Stimulated activated naive CD8-positive, alpha-beta T cell treated with anti-CD3 and anti-CD28 coated beads, Interleukin-15, Interleukin-2, amounts not matched to agents 100 ng/mL and 50 ng/mL, for 24 hours (primary cell): Measurements from ENCODE around the gene ANP32A.
"Not testable (repeated sequence)": the region's sequence is repeated elsewhere in the genome, so short reads cannot be mapped to it uniquely, and the experiment has no call there.

Source experiments
- H3K27ac Mint-ChIP-seq: one replicate; pipeline ENCODE4 v1.8.0; 2021; ENCODE audit warnings: mild to moderate bottlenecking, mixed read lengths
- H3K27me3 Mint-ChIP-seq: one replicate; pipeline ENCODE4 v1.8.0; 2021; ENCODE audit warnings: mixed read lengths
- H3K36me3 Mint-ChIP-seq: one replicate; pipeline ENCODE4 v1.8.0; 2021; ENCODE audit warnings: low read depth, mixed read lengths
- H3K4me1 Mint-ChIP-seq: one replicate; pipeline ENCODE4 v1.8.0; 2021; ENCODE audit warnings: low read depth, mixed read lengths
- H3K4me3 Mint-ChIP-seq: one replicate; pipeline ENCODE4 v1.8.0; 2021; ENCODE audit warnings: mild to moderate bottlenecking, mixed read lengths
- H3K9me3 Mint-ChIP-seq: one replicate; pipeline ENCODE4 v1.8.0; 2021; ENCODE audit warnings: mixed read lengths

Gene ANP32A

DNA sequence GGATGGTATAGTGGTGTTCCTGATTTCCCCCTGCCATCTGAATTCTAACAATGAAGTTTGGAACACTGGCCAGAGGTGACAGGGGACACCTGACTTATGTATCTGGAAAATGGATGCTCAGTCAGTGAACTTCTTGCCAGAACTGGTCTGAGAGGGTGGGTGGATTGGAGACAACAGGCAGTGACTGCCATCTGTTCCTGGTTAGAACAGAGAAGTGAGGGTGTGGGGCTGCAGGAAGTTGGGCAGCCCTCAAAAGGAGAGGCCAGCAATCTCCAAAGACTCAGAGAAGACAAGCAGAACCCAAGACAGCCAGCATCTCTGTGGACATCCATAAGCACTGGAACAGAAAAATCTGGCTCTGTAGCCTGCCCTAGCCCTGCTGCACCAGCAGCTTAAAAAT is 50.5 kb downstream of the ANP32A start:
- no peaks in the 10 kb centered on the region for H3K9me3 Mint-ChIP-seq
- H3K4me1 Mint-ChIP-seq = no peaks in the 10 kb centered on the region
- no peaks in the 10 kb centered on the region for H3K36me3 Mint-ChIP-seq
- no peak overlapping the region for H3K4me3 Mint-ChIP-seq
- no peak overlapping the region for H3K27ac Mint-ChIP-seq
- no peaks in the 10 kb centered on the region for H3K27me3 Mint-ChIP-seq

DNA sequence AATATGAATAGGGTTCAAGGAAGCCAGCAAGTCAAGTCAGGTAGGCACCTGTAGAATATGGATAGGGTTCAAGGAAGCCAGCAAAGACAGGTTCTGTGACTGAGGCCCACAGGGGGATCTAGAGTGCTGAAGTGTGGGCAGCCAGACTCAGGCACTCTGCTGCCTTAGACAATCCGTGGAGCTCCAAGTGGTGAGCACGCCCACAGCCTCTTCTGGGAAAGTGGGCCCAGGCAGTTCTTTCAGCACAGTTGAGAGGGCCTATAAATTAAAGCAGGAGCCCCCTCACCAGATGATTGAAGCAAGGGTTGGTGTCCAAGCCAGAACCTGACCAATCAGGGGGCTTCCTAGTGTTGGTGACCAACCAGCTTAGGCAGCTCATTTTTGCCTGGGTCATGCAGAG is 51.0 kb downstream of the ANP32A start:
- Mint-ChIP-seq H3K27ac (no peak overlapping the region), H3K4me3 (no peak overlapping the region), H3K4me1 (no peaks in the 10 kb centered on the region), H3K9me3 (no peaks in the 10 kb centered on the region), H3K27me3 (no peaks in the 10 kb centered on the region), H3K36me3 (no peaks in the 10 kb centered on the region)

DNA sequence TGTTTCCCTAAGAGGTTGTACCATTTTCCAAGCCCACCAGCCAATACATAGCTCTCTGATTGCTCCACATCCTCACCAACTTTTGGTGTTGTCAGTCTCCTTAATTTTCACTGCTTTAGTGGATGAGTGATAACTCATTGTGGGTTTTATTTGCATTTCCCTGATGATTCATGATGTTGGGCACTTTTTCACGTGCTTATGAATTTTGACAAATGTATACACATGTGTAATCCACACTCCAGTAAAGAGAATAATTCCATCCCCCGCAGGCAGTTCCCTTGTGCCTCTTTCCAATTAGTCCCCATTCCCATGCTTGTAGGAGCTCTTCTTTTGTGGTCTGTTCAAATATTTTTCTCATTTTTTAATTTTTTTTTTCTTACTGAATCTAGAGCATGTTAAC is 52.4 kb downstream of the ANP32A start:
- Mint-ChIP-seq H3K27ac (no peak overlapping the region), H3K9me3 (no peaks in the 10 kb centered on the region), H3K36me3 (no peaks in the 10 kb centered on the region), H3K4me1 (no peaks in the 10 kb centered on the region), H3K4me3 (no peak overlapping the region), H3K27me3 (peaks cover 4% of the 10 kb centered on the region)

DNA sequence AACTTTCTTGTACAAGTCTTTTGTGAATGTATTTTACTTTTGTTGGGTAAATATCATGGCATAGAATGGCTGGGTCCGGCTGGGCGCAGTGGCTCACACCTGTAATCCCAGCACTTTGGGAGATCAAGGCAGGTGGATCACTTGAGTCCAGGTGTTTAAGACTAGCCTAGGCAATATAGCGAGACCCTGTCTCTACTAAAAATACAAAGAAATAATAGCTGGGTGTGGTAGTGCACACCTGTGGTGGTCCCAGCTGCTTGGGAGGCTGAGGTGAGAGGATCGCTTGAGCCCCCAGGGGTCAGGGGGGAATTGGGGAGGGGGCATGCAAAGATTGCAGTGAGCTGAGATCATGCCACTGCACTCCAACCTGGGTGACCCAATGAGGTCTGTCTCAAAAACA is 52.9 kb downstream of the ANP32A start:
- Mint-ChIP-seq H3K27ac (no peak overlapping the region), H3K4me3 (no peak overlapping the region), H3K4me1 (no peaks in the 10 kb centered on the region), H3K36me3 (no peaks in the 10 kb centered on the region), H3K27me3 (peaks cover 4% of the 10 kb centered on the region), H3K9me3 (no peaks in the 10 kb centered on the region)

DNA sequence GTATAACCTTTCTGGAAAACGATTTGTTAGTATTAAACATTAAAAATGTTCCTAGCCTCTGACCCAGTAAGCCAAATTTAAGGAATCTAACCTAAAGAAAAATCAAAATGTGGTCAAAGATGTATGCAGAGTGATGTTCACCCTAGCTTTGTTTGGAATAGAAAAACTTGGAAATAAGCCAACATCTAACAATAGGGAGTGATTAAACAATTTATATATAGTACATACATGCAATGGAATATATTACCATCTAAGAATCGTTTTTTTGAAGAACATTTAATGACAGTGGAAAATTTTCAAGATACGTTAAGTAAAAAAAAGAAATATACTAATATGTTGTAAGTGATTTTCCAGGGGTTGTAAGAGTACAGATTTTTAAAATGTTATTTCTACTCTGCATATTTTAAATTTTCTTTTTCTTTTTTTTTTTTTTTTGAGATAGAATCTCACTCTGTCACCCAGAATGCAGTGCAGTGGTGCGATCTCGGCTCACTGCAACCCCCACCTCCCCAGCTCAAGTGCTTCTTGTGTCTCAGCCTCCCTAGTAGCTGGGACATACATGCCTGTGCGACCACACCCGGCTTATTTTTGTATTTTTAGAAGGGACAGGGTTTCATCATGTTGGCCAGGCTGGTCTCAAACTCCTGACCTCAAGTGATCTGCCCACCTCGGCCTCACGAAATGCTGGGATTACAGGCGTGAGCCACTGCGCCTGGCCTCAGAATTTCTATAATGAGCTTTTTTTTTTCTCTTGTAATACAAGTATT is 54.9 kb downstream of the ANP32A start:
- Mint-ChIP-seq H3K4me1 (no peaks in the 10 kb centered on the region), H3K36me3 (no peaks in the 10 kb centered on the region), H3K9me3 (no peaks in the 10 kb centered on the region), H3K27ac (no peak overlapping the region), H3K27me3 (peaks cover 10% of the 10 kb centered on the region), H3K4me3 (no peak overlapping the region)

DNA sequence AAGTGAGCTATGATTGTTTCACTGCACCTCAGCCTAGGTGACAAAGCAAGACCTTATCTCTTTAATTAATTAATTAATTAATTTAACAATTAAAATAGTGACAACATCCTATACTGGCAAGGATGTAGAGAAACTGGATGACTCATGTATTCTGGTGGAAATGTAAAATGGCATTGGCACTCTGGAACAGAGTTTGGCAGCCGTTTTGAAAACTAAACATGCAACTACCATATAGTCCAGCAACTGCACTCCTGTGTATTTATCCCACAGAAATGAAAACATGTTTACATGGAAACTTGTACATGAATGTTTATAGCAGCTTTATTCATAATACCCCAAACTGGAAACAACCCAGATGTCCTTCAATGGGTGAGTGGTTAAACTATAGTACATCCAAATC is 56.6 kb downstream of the ANP32A start:
- peaks cover 13% of the 10 kb centered on the region for H3K27me3 Mint-ChIP-seq
- no peaks in the 10 kb centered on the region for H3K9me3 Mint-ChIP-seq
- H3K36me3 Mint-ChIP-seq = no peaks in the 10 kb centered on the region
- H3K27ac Mint-ChIP-seq = no peak overlapping the region
- H3K4me1 Mint-ChIP-seq = no peaks in the 10 kb centered on the region
- no peak overlapping the region for H3K4me3 Mint-ChIP-seq

DNA sequence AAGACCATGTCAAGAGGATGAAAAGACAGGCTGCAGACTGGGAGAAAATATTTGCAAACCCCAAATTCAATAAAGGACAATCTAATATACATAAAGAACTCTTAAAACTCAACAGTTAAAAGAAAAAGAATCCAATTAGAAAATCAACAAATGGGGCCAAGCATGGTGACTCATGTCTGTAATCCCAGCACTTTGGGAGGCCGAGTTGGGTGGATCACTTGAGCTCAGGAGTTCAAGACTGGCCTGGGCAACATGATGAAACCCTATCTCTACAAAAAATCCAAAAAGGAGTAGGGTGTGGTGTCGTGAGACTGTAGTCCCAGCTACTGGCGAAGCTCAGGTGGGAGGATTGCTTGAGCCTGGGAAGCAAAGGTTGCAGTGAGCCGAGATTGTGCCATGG is 57.6 kb downstream of the ANP32A start:
- no peak overlapping the region for H3K4me3 Mint-ChIP-seq
- peaks cover 17% of the 10 kb centered on the region for H3K27me3 Mint-ChIP-seq
- no peaks in the 10 kb centered on the region for H3K36me3 Mint-ChIP-seq
- no peaks in the 10 kb centered on the region for H3K4me1 Mint-ChIP-seq
- no peaks in the 10 kb centered on the region for H3K9me3 Mint-ChIP-seq
- H3K27ac Mint-ChIP-seq = no peak overlapping the region

DNA sequence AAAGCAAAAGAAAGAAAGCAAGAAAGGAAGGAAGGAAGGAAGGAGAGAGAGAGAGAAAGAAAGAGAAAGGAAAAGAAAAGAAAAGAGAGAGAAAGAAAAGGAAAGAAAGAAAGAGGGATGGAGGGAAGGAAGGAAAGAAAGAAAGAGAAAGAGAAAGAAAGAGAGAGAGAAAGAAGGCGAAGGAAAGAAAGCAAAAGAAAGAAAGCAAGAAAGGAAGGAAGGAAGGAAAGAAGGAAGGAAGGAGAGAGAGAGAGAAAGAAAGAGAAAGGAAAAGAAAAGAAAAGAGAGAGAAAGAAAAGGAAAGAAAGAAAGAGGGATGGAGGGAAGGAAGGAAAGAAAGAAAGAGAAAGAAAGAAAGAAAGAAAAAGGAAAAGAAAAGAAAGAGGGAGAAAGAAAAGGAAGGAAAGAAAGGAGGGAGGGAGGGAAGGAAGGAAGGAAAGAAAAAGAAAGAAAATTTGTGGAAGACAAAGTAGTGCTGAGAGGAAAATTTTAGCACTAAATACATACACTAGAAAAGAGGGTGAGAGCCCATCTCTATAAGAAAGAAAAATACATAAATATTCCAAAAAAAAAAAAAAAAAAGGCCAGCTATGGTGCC is 60.6 kb downstream of the ANP32A start:
- peaks cover 21% of the 10 kb centered on the region for H3K27me3 Mint-ChIP-seq
- not testable (repeated sequence) for H3K4me3 Mint-ChIP-seq, H3K36me3 Mint-ChIP-seq, H3K27ac Mint-ChIP-seq, H3K4me1 Mint-ChIP-seq, H3K9me3 Mint-ChIP-seq

DNA sequence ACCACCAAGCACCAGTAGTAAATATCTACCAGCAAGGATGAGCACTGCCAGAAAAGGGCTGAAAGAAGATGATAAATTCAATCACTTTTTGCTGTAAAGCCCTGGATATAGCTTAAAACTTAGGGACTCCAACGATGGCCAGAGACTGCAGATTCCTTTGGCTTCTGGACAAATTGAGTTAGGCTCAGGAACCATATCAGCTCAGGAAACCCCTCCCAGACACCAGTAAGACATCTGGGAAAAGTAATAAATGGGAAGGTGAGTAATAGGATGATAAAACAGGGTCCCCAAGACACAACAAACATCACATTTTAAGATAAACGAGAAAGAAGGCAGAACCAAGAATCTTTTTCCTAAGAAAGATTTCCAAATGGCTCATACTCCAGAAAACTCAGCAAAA is 65.0 kb downstream of the ANP32A start:
- no peaks in the 10 kb centered on the region for H3K9me3 Mint-ChIP-seq
- no peak overlapping the region for H3K4me3 Mint-ChIP-seq
- no peaks in the 10 kb centered on the region for H3K36me3 Mint-ChIP-seq
- peaks cover 9% of the 10 kb centered on the region for H3K4me1 Mint-ChIP-seq
- H3K27ac Mint-ChIP-seq = no peak overlapping the region
- H3K27me3 Mint-ChIP-seq = peaks cover 10% of the 10 kb centered on the region

DNA sequence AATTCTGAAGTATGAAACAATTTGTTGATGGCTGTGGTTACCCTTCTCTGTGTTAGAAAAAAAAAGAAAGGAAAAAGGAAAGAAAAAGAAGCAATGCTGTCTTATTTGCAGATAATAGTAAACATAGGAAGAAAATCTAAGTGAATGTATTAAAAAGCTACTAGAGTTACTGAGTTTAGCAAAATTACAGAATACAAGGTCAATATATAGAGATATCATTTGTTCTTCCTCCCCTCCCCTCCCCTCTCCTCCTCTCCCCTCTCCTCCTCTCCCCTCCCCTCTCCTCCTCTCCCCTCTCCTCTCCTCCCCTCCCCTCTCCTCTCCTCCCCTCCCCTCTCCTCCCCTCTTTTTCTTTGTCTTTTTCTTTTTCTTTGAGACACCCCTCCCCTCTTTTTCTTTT is 69.1 kb downstream of the ANP32A start:
- peaks cover 9% of the 10 kb centered on the region for H3K4me1 Mint-ChIP-seq
- no peak overlapping the region for H3K27ac Mint-ChIP-seq
- no peaks in the 10 kb centered on the region for H3K36me3 Mint-ChIP-seq
- no peaks in the 10 kb centered on the region for H3K9me3 Mint-ChIP-seq
- H3K4me3 Mint-ChIP-seq = no peak overlapping the region
- peaks cover 4% of the 10 kb centered on the region for H3K27me3 Mint-ChIP-seq

DNA sequence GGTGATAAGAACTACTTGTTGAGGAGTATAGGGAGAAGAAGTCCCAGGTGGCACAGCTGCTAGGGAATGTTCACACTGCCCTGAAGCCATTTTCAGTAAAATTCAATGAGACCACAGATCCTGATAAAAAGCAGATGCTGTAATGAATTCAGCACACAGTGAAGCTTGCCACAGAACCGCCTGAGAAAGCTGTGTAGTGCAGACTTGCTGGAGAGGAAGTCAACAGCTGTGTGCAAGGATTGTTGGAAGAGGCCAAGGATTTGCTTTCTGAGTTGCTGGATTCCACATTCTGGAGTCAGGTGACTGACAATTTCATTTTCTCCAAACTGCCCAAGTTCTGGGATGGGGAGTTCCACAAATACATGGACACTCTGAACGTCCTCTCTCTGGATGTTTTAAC is 70.9 kb downstream of the ANP32A start:
- no peaks in the 10 kb centered on the region for H3K36me3 Mint-ChIP-seq
- H3K27me3 Mint-ChIP-seq = no peaks in the 10 kb centered on the region
- H3K4me3 Mint-ChIP-seq = no peak overlapping the region
- peaks cover 6% of the 10 kb centered on the region for H3K4me1 Mint-ChIP-seq
- H3K27ac Mint-ChIP-seq = no peak overlapping the region
- H3K9me3 Mint-ChIP-seq = no peaks in the 10 kb centered on the region

DNA sequence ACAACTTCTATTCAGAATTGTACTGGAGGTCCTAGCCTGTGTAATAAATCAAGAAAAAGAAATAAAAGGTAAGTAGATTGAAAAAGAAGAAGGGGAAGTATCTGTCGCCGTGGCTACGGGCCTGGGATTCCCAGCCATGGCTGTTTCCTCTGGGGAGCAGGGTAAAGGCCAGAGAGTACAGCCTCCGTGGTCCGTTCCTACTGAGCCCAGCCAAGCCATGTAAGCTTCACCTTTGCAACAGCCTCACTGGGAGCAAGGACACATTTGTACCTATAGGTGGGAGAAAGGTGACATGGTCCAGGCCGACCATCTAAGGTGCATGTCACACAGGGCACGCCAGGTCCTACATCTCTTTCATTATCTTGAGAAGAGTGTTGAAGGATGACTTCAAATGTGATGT is 71.3 kb downstream of the ANP32A start:
- Mint-ChIP-seq H3K4me1 (peaks cover 3% of the 10 kb centered on the region), H3K9me3 (no peaks in the 10 kb centered on the region), H3K36me3 (no peaks in the 10 kb centered on the region), H3K27ac (no peak overlapping the region), H3K27me3 (no peaks in the 10 kb centered on the region), H3K4me3 (no peak overlapping the region)

DNA sequence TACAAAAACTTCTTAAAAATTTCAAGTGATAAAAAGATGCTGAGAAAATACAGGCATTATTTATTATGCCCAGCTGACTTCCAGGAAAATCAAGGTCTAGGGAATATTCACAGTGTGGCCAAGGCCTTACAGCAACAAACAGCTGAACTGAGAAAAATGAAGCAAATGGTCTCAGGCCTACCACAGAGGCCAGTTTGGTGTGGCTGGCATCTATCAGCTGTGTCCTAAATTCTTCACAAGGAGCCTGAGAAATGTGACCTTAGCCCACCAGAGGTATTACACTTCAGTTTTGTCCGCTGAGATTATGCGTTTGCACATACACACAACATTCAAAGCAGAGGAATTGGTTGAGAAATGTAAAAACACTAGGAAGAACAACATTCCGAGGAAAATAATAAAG is 77.4 kb downstream of the ANP32A start:
- no peaks in the 10 kb centered on the region for H3K4me1 Mint-ChIP-seq
- no peak overlapping the region for H3K27ac Mint-ChIP-seq

DNA sequence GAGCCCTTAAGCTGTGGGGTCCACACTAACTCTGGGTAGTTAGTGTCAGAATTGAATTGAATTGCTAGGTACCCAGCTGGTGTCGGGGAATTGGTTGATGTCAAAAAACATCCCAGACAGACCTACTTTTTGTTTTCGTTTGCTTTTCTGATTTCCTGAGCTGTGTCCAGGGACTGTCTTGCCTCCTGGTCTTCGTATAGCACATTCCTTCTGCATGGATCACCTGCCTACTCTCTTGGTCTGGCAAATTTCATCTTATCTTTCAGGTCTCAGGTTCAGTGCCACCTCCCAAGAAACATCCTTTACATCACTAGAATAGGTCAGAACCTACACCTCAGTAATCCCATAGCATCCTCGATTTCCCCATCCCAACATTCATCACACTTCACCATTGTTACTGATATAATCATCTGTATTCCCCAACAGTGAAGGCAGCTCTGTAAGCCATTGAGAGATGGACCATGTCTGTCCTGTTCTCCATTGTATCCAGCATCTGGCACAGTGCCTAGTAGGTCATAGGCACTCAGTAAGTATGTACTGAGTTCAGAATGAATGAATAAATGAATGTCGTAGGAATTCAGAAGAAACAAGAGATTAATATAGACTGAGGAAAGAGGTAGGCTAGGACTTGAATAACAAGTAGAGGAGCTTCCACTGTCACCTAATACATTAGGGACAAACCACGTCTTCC is 81.2 kb downstream of the ANP32A start:
- Mint-ChIP-seq H3K9me3 (no peaks in the 10 kb centered on the region), H3K4me3 (no peak overlapping the region), H3K36me3 (no peaks in the 10 kb centered on the region), H3K27me3 (no peaks in the 10 kb centered on the region), H3K4me1 (peaks cover 5% of the 10 kb centered on the region), H3K27ac (no peak overlapping the region)

More for the DNA sequence above, 77.4 kb downstream of the ANP32A start:
- H3K9me3 Mint-ChIP-seq = no peaks in the 10 kb centered on the region
- H3K27me3 Mint-ChIP-seq = no peaks in the 10 kb centered on the region
- no peak overlapping the region for H3K4me3 Mint-ChIP-seq
- H3K36me3 Mint-ChIP-seq = no peaks in the 10 kb centered on the region

DNA sequence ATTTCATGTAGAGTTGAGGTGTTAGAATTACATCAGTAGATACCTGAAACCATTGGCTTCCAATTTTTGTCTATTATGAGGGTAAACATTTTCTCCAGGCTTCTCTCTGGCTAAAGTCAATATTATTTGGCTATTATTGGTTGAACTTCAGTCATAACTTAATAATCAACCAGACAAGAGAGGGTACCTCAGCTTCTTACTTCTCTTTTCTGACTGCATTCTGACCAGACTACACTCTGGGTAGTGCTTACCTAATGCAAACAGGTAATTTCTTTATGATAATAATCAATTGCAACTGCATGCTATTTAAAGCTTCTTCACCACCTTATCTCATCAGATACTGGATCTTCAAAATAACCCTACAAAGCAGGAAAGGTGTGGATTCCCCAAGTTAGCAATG is 85.1 kb downstream of the ANP32A start:
- no peaks in the 10 kb centered on the region for H3K27me3 Mint-ChIP-seq
- no peaks in the 10 kb centered on the region for H3K36me3 Mint-ChIP-seq

More for the DNA sequence above, 85.1 kb downstream of the ANP32A start:
- Mint-ChIP-seq H3K27ac (no peak overlapping the region), H3K9me3 (no peaks in the 10 kb centered on the region), H3K4me3 (no peak overlapping the region), H3K4me1 (peaks cover 11% of the 10 kb centered on the region)
